Smooth muscle cell (in vitro differentiated cells): ENCODE data around the gene C3orf62. TPM values are rescaled to one million over a fixed set of nuclear protein-coding genes. Genes with fewer than 3 reads are reported as not detected.

ENCODE experiments used
- DNase-seq: peaks from one replicate; lab custom pipeline; 2025; ENCODE audit not compliant: unreplicated experiment; lab: John Stamatoyannopoulos, UW
- H2AFZ ChIP-seq: fragments of 200-600 bp; sonication (generic); 2 replicates; pipeline ENCODE4 v1.6.0; 2016; ENCODE audit warnings: antibody characterized with exemption, low read depth, mild to moderate bottlenecking
- H3F3A ChIP-seq: fragments of 200-600 bp; sonication (generic); 2 replicates; pipeline ENCODE4 v1.6.0; 2017; ENCODE audit warnings: antibody characterized with exemption, low read depth
- H3K27ac ChIP-seq: fragments of 200-600 bp; sonication (generic); 2 replicates; pipeline ENCODE4 v1.5.1; 2016; ENCODE audit warnings: low read depth, mild to moderate bottlenecking
- H3K27me3 ChIP-seq: fragments of 200-600 bp; sonication (generic); 2 replicates; pipeline ENCODE4 v1.6.1; 2016; ENCODE audit warnings: low read depth, mild to moderate bottlenecking
- H3K36me3 ChIP-seq: fragments of 200-600 bp; sonication (generic); 2 replicates; pipeline ENCODE4 v1.5.1; 2016; ENCODE audit warnings: low read depth
- H3K4me1 ChIP-seq: fragments of 200-600 bp; sonication (generic); 2 replicates; pipeline ENCODE4 v1.5.1; 2016; ENCODE audit warnings: low read depth
- H3K4me2 ChIP-seq: fragments of 200-600 bp; sonication (generic); 2 replicates; pipeline ENCODE4 v1.6.0; 2016; ENCODE audit warnings: mild to moderate bottlenecking
- H3K4me3 ChIP-seq: fragments of 200-600 bp; sonication (generic); 2 replicates; pipeline ENCODE4 v1.5.1; 2016; ENCODE audit warnings: mild to moderate bottlenecking
- H3K79me2 ChIP-seq: fragments of 200-600 bp; sonication (generic); 2 replicates; pipeline ENCODE4 v1.6.0; 2016; ENCODE audit warnings: low read depth, mild to moderate bottlenecking
- H3K9ac ChIP-seq: fragments of 200-600 bp; sonication (generic); 2 replicates; pipeline ENCODE4 v1.6.0; 2016; ENCODE audit warnings: low read depth
- H3K9me3 ChIP-seq: fragments of 200-600 bp; sonication (generic); replicated peaks from 2 replicates; pipeline ENCODE4 v1.5.1; 2016; ENCODE audit warnings: low read depth
- H4K20me1 ChIP-seq: fragments of 200-600 bp; sonication (generic); 2 replicates; pipeline ENCODE4 v1.6.0; 2016; ENCODE audit warnings: low read depth
- CTCF ChIP-seq: fragments of 200-600 bp; sonication (generic); IDR thresholded peaks from 2 replicates; pipeline ENCODE4 v1.5.1; 2017; ENCODE audit warnings: borderline replicate concordance, mild to moderate bottlenecking, antibody characterized with exemption; ENCODE audit not compliant: insufficient read depth, poor library complexity, severe bottlenecking
- WGBS: methylation state at CpG from one replicate; pipeline ENCODE4 v1.1.7; 2016; ENCODE audit warnings: low lambda C conversion rate; 5-methylcytosine and 5-hydroxymethylcytosine counted together
- polyA plus RNA-seq: library from polyadenylated mRNA; unstranded; fragments of >200 nt; fragmentation: Nextera tagmentation; extraction: Ambion mirVana; gene quantifications from 2 replicates; pipeline ENCODE4 v1.2.1, GENCODE V29; 2016
- total RNA-seq: library from RNA; depleted of rRNA; stranded (reverse); fragments of >200 nt; gene quantifications from 2 replicates; pipeline ENCODE4 v1.2.3, GENCODE V29; 2014

Gene C3orf62
- total and polyA plus RNA-seq, 2 experiments from 2014 or later = 1.6 TPM

GRCh38 chr3:49305608-49306007 lies 28.6 kb upstream of the C3orf62 start:
- H3K36me3 ChIP-seq = peaks cover 12% of the 10 kb centered on the region
- WGBS = 98% methylated on average over 5 of the region's 5 CpGs
- no peak for DNase-seq

GRCh38 chr3:49302613-49303012 lies 25.6 kb upstream of the C3orf62 start:
- Histone ChIP-seq H3F3A (no peaks in the 10 kb centered on the region), H3K27me3 (no peaks in the 10 kb centered on the region), H3K27ac (no peak overlapping the region), H3K9ac (no peak overlapping the region), H3K4me1 (no peaks in the 10 kb centered on the region), H3K4me2 (no peak overlapping the region), H2AFZ (no peak overlapping the region), H3K4me3 (no peak overlapping the region), H4K20me1 (peaks cover 6% of the 10 kb centered on the region), H3K79me2 (no peaks in the 10 kb centered on the region), H3K9me3 (no peaks in the 10 kb centered on the region), H3K36me3 (peaks cover 10% of the 10 kb centered on the region)
- DNase-seq = no peak
- no peak for TF ChIP-seq CTCF
- WGBS = 97% methylated on average over 1 of the region's 1 CpG

More at GRCh38 chr3:49305608-49306007, 28.6 kb upstream of the C3orf62 start:
- no peaks in the 10 kb centered on the region for H3K79me2 ChIP-seq
- no peak overlapping the region for H3K27ac ChIP-seq
- no peak overlapping the region for H3K4me3 ChIP-seq
- H3K9ac ChIP-seq = no peak overlapping the region
- H3K9me3 ChIP-seq = no peaks in the 10 kb centered on the region
- H3F3A ChIP-seq = no peaks in the 10 kb centered on the region
- TF ChIP-seq CTCF = no peak
- H3K4me2 ChIP-seq = no peak overlapping the region
- H3K27me3 ChIP-seq = no peaks in the 10 kb centered on the region
- H3K4me1 ChIP-seq = no peaks in the 10 kb centered on the region
- H4K20me1 ChIP-seq = peaks cover 6% of the 10 kb centered on the region
- H2AFZ ChIP-seq = no peak overlapping the region

- H4K20me1 ChIP-seq = peaks cover 6% of the 10 kb centered on the region
- over 99% methylated on average over 3 of the region's 3 CpGs for WGBS
These were observed 23.6 kb upstream of the C3orf62 start for GRCh38 chr3:49300595-49300994.

More at GRCh38 chr3:49300595-49300994, 23.6 kb upstream of the C3orf62 start:
- no peaks in the 10 kb centered on the region for H3K27me3 ChIP-seq
- TF ChIP-seq CTCF = no peak
- no peak overlapping the region for H2AFZ ChIP-seq
- H3F3A ChIP-seq = no peaks in the 10 kb centered on the region
- H3K4me1 ChIP-seq = no peaks in the 10 kb centered on the region
- no peak overlapping the region for H3K4me3 ChIP-seq
- no peaks in the 10 kb centered on the region for H3K9me3 ChIP-seq
- H3K4me2 ChIP-seq = no peak overlapping the region
- H3K27ac ChIP-seq = no peak overlapping the region
- no peak for DNase-seq
- H3K79me2 ChIP-seq = no peaks in the 10 kb centered on the region
- H3K36me3 ChIP-seq = peaks cover 17% of the 10 kb centered on the region
- no peak overlapping the region for H3K9ac ChIP-seq
